ENCODE data around the gene TMEM53. TPM values are rescaled to one million over a fixed set of nuclear protein-coding genes. Genes with fewer than 3 reads are reported as not detected.

The TMEM53 gene
- total RNA-seq, 8 experiments from 2014 or later: 6.8 to 11.4 (median 10.6) TPM

GRCh38 chr1:44661781-44662682 lies 12.2 kb downstream of the TMEM53 start:
- 40 to 78% (median 64%) methylated on average over 1 to 12 of the region's 15 CpGs; no CpG with 5 or more reads in 5 of the 10 experiments for WGBS, 10 experiments
- ATAC-seq (replicated peaks in 6 of 8): peak in 5 of 8 experiments; percentile 61 to 84 (median 72)
- Histone ChIP-seq H3K4me3 (no peak overlapping the region), H3K27ac (no peak overlapping the region), H3K4me1 (replicated peaks in 1 of 2) (peaks cover 16 to 17% of the 10 kb centered on the region in 2 donors)
- in situ Hi-C loops (cut with MboI; ENCODE audit: low pct_unique_long_range_greater_than_20kb in 2 of 9, low sequenced_read_pairs in 9 of 9, unreplicated experiment in 9 of 9): loop anchor here in 3 of 9 experiments (25.0 kb wide), 1 partner anchor 650 kb away; no protein-coding TSS in a partner anchor

GRCh38 chr1:44660176-44660575 lies 14.1 kb downstream of the TMEM53 start:
- 20 to 100% (median 83%) methylated on average over 1 to 9 of the region's 9 CpGs; no CpG with 5 or more reads in 2 of the 10 experiments for WGBS, 10 experiments
- H3K4me3 ChIP-seq: no peak overlapping the region
- ATAC-seq (replicated peaks in 6 of 8): peak in 4 of 8 experiments; percentile 12 to 64 (median 26)
- no peak overlapping the region for H3K27ac ChIP-seq
- in situ Hi-C loops (cut with MboI; ENCODE audit: low pct_unique_long_range_greater_than_20kb in 2 of 9, low sequenced_read_pairs in 9 of 9, unreplicated experiment in 9 of 9): loop anchor here in 3 of 9 experiments (25.0 kb wide), 1 partner anchor 648 kb away; no protein-coding TSS in a partner anchor
- peaks cover 16 to 17% of the 10 kb centered on the region in 2 donors for H3K4me1 ChIP-seq (replicated peaks in 1 of 2)

- no peak overlapping the region for H3K4me3 ChIP-seq
- ATAC-seq (replicated peaks in 6 of 8): no peak
- WGBS, 10 experiments: 60 to 100% (median 100%) methylated on average over 1 to 4 of the region's 4 CpGs; no CpG with 5 or more reads in 3 of the 10 experiments
- in situ Hi-C loops (cut with MboI; ENCODE audit: low pct_unique_long_range_greater_than_20kb in 2 of 9, low sequenced_read_pairs in 9 of 9, unreplicated experiment in 9 of 9): loop anchor here in 4 of 9 experiments (10.0 to 25.0 kb wide), 3 partner anchors 435 to 647 kb away; partner anchors contain the start of gene DMAP1 (in 1 of the 4)
- peaks cover 16 to 17% of the 10 kb centered on the region in 2 donors for H3K4me1 ChIP-seq (replicated peaks in 1 of 2)
- H3K27ac ChIP-seq: no peak overlapping the region
Measured at GRCh38 chr1:44659566-44659965, 14.7 kb downstream of the TMEM53 start.

- in situ Hi-C loops (cut with MboI; ENCODE audit: low pct_unique_long_range_greater_than_20kb in 2 of 9, low sequenced_read_pairs in 9 of 9, unreplicated experiment in 9 of 9): loop anchor here in 4 of 9 experiments (10.0 to 25.0 kb wide), 3 partner anchors 431 to 643 kb away; partner anchors contain the start of gene DMAP1 (in 1 of the 4)
Measured at GRCh38 chr1:44655609-44656008, 18.7 kb downstream of the TMEM53 start.

GRCh38 chr1:44654621-44655187 lies 19.6 kb downstream of the TMEM53 start:
- Histone ChIP-seq H3K27ac (no peak overlapping the region), H3K4me3 (no peak overlapping the region), H3K4me1 (replicated peaks in 1 of 2) (peaks cover 17 to 31% of the 10 kb centered on the region in 2 donors)
- no peak for ATAC-seq (replicated peaks in 6 of 8)
- WGBS, 10 experiments: 40 to 98% (median 93%) methylated on average over 1 to 13 of the region's 35 CpGs; no CpG with 5 or more reads in 3 of the 10 experiments
- in situ Hi-C loops (cut with MboI; ENCODE audit: low pct_unique_long_range_greater_than_20kb in 2 of 9, low sequenced_read_pairs in 9 of 9, unreplicated experiment in 9 of 9): loop anchor here in 4 of 9 experiments (10.0 to 25.0 kb wide), 3 partner anchors 430 to 642 kb away; partner anchors contain the start of gene DMAP1 (in 1 of the 4)

More at GRCh38 chr1:44655609-44656008, 18.7 kb downstream of the TMEM53 start:
- Histone ChIP-seq H3K4me1 (replicated peaks in 1 of 2) (peaks cover 8 to 22% of the 10 kb centered on the region in 2 donors), H3K4me3 (no peak overlapping the region), H3K27ac (no peak overlapping the region)
- WGBS, 10 experiments: 0 to 100% (median 73%) methylated on average over 1 to 5 of the region's 5 CpGs; no CpG with 5 or more reads in 1 of the 10 experiments
- ATAC-seq (replicated peaks in 6 of 8): peak in 7 of 8 experiments; percentile 23 to 62 (median 25)

- H3K27ac ChIP-seq: no peak overlapping the region
- H3K4me3 ChIP-seq: no peak overlapping the region
- H3K4me1 ChIP-seq (replicated peaks in 1 of 2): peaks cover 20 to 37% of the 10 kb centered on the region in 2 donors
- ATAC-seq (replicated peaks in 6 of 8): peak in 1 of 8 experiments; percentile 5
- in situ Hi-C loops (cut with MboI; ENCODE audit: low pct_unique_long_range_greater_than_20kb in 2 of 9, low sequenced_read_pairs in 9 of 9, unreplicated experiment in 9 of 9): loop anchor here in 4 of 9 experiments (10.0 to 25.0 kb wide), 3 partner anchors 429 to 641 kb away; partner anchors contain the start of gene DMAP1 (in 1 of the 4)
- 45 to 81% (median 65%) methylated on average over 2 to 11 of the region's 11 CpGs; no CpG with 5 or more reads in 1 of the 10 experiments for WGBS, 10 experiments
Measured at GRCh38 chr1:44653107-44653964, 20.9 kb downstream of the TMEM53 start.

- H3K27ac ChIP-seq: no peak overlapping the region
- ATAC-seq (replicated peaks in 6 of 8): peak; percentile 75 to 93 (median 86)
- in situ Hi-C loops (cut with MboI; ENCODE audit: low pct_unique_long_range_greater_than_20kb in 2 of 9, low sequenced_read_pairs in 9 of 9, unreplicated experiment in 9 of 9): loop anchor here in 4 of 9 experiments (10.0 to 25.0 kb wide), 3 partner anchors 428 to 640 kb away; partner anchors contain the start of gene DMAP1 (in 1 of the 4)
- H3K4me1 ChIP-seq (replicated peaks in 1 of 2): peaks cover 20 to 37% of the 10 kb centered on the region in 2 donors
- no peak overlapping the region for H3K4me3 ChIP-seq
- 0 to 86% (median 57%) methylated on average over 1 to 6 of the region's 7 CpGs; no CpG with 5 or more reads in 5 of the 10 experiments for WGBS, 10 experiments
Measured at GRCh38 chr1:44652445-44653106, 21.7 kb downstream of the TMEM53 start.

GRCh38 chr1:44651069-44651468 lies 23.2 kb downstream of the TMEM53 start:
- H3K4me1 ChIP-seq (replicated peaks in 1 of 2): peaks cover 31 to 50% of the 10 kb centered on the region in 2 donors
- ATAC-seq (replicated peaks in 6 of 8): no peak
- in situ Hi-C loops (cut with MboI; ENCODE audit: low pct_unique_long_range_greater_than_20kb in 2 of 9, low sequenced_read_pairs in 9 of 9, unreplicated experiment in 9 of 9): loop anchor here in 4 of 9 experiments (10.0 to 25.0 kb wide), 3 partner anchors 426 to 639 kb away; partner anchors contain the start of gene DMAP1 (in 1 of the 4)
- H3K27ac ChIP-seq: peak overlapping the region in 1 of 2 donors; percentile 85
- 50 to 100% (median 98%) methylated on average over 1 to 5 of the region's 8 CpGs; no CpG with 5 or more reads in 4 of the 10 experiments for WGBS, 10 experiments
- no peak overlapping the region for H3K4me3 ChIP-seq

- Histone ChIP-seq H3K27ac (peak overlapping the region; percentile 51 to 85), H3K4me3 (no peak overlapping the region), H3K4me1 (replicated peaks in 1 of 2) (peaks cover 38 to 57% of the 10 kb centered on the region in 2 donors)
- peak in 3 of 8 experiments; percentile 2 to 25 (median 3) for ATAC-seq (replicated peaks in 6 of 8)
- in situ Hi-C loops (cut with MboI; ENCODE audit: low pct_unique_long_range_greater_than_20kb in 2 of 9, low sequenced_read_pairs in 9 of 9, unreplicated experiment in 9 of 9): loop anchor here in 4 of 9 experiments (10.0 to 25.0 kb wide), 3 partner anchors 425 to 638 kb away; partner anchors contain the start of gene DMAP1 (in 1 of the 4)
- WGBS, 10 experiments: 19 to 85% (median 72%) methylated on average over 5 to 11 of the region's 23 CpGs; no CpG with 5 or more reads in 4 of the 10 experiments
Measured at GRCh38 chr1:44650159-44650831, 24.0 kb downstream of the TMEM53 start.

- Histone ChIP-seq H3K4me3 (no peak overlapping the region), H3K4me1 (replicated peaks in 1 of 2) (peaks cover 44 to 62% of the 10 kb centered on the region in 2 donors), H3K27ac (peak overlapping the region; percentile 51 to 85)
- in situ Hi-C loops (cut with MboI; ENCODE audit: low pct_unique_long_range_greater_than_20kb in 2 of 9, low sequenced_read_pairs in 9 of 9, unreplicated experiment in 9 of 9): loop anchor here in 5 of 9 experiments (5.0 to 25.0 kb wide), 6 partner anchors 237 to 637 kb away; partner anchors contain the start of genes RNF220 (in 4 of the 5) and DMAP1 (in 2 of the 5)
- no peak for ATAC-seq (replicated peaks in 6 of 8)
- 100% methylated on average over 1 to 3 of the region's 13 CpGs; no CpG with 5 or more reads in 8 of the 10 experiments for WGBS, 10 experiments
Measured at GRCh38 chr1:44649788-44650158, 24.5 kb downstream of the TMEM53 start.
